ENCODE data around the gene EREG.

The EREG gene

DNA sequence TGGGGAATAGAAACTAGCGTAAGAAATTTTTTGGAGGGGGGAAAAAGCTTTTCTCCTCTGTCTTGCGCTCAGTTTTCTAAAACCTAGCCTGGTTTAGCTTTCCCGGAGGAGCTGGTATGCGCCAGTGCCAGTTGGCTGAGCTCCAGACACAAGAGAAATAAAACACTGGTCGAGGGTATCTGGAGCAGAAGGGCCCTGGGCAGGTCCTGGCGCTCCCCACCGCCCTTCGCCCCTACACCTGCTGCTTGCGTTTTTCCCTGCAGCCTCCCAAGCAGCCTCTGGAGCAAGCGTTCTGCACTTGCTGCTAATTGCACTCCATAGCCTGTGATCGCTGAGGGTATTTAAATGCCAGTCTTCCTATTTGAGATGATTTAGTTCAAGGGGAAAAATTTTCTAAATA is 816 bp downstream of the EREG start:
- TF ChIP-seq, protein P1, sequence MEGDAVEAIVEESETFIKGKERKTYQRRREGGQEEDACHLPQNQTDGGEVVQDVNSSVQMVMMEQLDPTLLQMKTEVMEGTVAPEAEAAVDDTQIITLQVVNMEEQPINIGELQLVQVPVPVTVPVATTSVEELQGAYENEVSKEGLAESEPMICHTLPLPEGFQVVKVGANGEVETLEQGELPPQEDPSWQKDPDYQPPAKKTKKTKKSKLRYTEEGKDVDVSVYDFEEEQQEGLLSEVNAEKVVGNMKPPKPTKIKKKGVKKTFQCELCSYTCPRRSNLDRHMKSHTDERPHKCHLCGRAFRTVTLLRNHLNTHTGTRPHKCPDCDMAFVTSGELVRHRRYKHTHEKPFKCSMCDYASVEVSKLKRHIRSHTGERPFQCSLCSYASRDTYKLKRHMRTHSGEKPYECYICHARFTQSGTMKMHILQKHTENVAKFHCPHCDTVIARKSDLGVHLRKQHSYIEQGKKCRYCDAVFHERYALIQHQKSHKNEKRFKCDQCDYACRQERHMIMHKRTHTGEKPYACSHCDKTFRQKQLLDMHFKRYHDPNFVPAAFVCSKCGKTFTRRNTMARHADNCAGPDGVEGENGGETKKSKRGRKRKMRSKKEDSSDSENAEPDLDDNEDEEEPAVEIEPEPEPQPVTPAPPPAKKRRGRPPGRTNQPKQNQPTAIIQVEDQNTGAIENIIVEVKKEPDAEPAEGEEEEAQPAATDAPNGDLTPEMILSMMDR (conservative IDR thresholded peaks at IDR 0.05; ENCODE audit: low read depth, low read length), result no peak
- H3K4me3 ChIP-seq (ENCODE audit: low read depth, low read length), result peak overlapping the region; percentile 48
- peak; percentile 10 for DNase-seq (ENCODE audit: low read depth)

DNA sequence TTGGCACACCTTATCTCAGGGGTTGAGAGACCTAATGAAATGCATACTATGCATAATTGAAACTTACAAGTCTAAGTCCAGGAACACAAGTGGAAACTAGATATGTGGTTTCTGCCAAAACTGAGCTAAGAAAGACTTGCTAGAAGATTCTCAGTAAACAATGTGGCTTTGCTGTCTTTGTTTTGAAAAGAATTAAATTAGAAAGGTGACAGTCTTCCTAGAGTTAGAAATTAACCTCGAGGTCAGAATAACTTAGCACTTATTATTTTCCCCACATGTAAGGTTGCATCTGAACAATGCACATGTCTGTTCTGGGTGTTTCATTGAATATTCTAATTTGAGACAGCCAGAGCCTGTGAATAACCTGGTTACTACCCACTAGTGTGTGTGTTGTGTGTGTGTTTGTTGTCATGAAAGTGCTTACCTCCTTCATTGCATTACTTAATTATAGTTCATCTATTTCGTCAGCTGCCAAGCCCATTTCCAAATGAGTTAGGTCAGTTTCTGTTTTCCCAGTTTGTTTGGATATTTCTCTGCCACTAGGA is 1.5 kb downstream of the EREG start:
- DNase-seq (ENCODE audit: low read depth), result no peak
- H3K4me3 ChIP-seq (ENCODE audit: low read depth, low read length), result no peak overlapping the region
- TF ChIP-seq, protein P1 (conservative IDR thresholded peaks at IDR 0.05; ENCODE audit: low read depth, low read length), result no peak

DNA sequence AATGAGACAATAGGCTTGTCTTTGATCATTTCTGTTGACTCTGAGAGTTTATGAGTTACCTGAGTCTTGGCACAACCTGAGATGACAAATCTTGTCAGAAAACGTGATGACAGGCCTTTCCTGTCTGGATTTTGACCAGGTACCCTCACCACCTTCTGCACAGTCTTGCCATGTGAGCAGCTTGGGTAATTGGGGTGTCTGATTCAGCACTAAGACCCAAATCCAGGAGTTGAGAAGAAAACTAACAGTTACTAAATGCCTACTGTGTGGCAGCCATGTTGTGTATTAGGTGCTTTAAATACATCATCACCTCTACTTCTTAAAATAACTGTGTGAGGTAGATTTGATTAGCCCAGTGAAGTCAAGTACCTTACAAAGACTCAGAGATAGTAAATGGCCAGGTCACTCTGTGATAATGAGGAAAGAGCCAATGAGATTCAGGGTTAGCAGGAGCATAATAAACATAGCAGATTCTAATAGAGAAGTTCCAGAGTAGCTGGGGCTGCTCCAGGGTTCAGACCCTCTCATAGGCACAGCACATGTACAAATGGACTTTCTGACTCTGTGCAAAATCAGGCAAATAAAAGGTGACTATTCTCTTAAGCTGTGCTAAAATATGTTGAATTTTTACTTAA is 2.8 kb downstream of the EREG start:
- TF ChIP-seq, protein P1 (conservative IDR thresholded peaks at IDR 0.05; ENCODE audit: low read depth, low read length), result no peak
- no peak for DNase-seq (ENCODE audit: low read depth)
- no peak overlapping the region for H3K4me3 ChIP-seq (ENCODE audit: low read depth, low read length)

DNA sequence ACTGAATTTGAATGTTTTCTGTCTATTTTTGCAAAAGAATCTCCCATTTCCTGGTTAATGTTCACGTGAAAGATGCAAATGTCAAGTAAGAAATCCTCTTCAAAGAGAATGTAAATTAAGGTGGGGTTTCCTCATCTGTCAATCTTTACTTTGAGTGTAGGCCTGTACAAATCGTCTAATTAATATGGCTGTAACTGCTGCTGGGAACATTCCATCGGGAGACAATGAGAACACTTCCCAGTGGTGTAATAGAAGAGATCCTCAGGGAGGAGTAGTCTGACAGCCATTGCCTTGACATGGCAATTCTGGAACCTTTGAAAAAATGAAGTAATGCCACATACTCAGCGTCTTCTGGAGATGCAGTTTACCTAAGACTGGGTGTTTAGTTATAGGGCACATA is 3.7 kb downstream of the EREG start:
- no peak for DNase-seq (ENCODE audit: low read depth)
- TF ChIP-seq, protein P1 (conservative IDR thresholded peaks at IDR 0.05; ENCODE audit: low read depth, low read length), result no peak
- H3K4me3 ChIP-seq (ENCODE audit: low read depth, low read length), result no peak overlapping the region

DNA sequence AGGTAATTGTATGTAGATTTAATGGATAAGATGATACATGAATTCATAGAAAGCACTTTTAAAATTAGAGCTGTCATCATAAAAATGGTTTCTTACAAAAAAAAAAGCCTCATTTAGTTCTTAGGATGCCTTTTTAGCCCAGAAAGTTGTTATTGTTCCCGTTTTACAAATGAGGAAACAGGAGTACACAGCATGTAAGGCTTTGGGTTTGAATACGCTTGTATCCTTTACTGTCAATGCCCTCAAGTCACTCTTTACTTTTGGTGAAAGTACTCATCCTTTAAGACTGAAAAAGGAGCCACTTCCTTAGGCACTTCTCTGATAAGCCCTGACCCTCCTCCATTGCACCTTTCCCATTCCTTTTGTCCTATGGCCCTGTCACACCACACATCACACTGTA is 4.9 kb downstream of the EREG start:
- no peak overlapping the region for H3K4me3 ChIP-seq (ENCODE audit: low read depth, low read length)
- TF ChIP-seq, protein P1 (conservative IDR thresholded peaks at IDR 0.05; ENCODE audit: low read depth, low read length), result no peak
- no peak for DNase-seq (ENCODE audit: low read depth)

DNA sequence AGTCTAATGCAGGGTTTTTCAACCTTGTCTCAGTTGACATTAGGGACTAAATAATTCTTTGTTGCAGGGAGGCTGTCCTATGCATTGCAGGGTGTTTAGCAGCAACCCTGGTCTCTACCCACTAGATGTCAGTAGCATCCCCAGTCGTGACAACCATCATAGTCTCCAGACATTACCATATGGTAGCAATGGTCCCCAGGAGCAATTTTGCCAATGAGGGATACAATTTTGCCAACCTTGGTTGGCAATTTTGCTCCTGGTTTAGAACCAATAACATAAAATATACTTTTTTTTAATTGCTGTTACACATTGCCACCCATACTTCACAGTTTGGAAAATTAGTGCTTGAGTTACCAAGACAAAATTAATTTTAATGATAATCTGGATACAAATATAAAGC is 6.0 kb downstream of the EREG start:
- peak; percentile 85 for DNase-seq (ENCODE audit: low read depth)
- no peak overlapping the region for H3K4me3 ChIP-seq (ENCODE audit: low read depth, low read length)
- TF ChIP-seq, protein P1 (conservative IDR thresholded peaks at IDR 0.05; ENCODE audit: low read depth, low read length), result peak; percentile 95

DNA sequence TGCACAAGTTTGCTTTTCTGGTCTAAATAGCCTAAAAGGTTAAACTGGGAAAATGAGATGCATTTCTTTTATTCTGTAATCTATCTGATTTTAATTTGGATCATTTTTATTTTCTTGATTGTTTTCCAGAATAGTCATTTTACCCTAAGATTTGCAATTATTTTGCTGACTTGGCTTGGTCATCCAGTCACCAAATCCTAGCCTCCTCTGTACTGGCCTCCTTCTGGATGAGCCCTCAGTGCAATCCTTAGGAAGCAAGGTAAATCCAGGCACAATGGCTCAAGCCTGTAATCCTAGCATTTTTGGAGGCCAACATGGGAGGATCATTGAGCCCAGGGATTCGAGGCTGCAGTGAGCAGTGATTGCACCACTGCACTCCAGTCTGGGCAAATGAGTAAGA is 9.2 kb downstream of the EREG start:
- no peak overlapping the region for H3K4me3 ChIP-seq (ENCODE audit: low read depth, low read length)
- no peak for DNase-seq (ENCODE audit: low read depth)
- TF ChIP-seq, protein P1 (conservative IDR thresholded peaks at IDR 0.05; ENCODE audit: low read depth, low read length), result no peak
